K562 (cell line): Measurements from ENCODE around the gene MFSD11. TPM values are rescaled to one million over a fixed set of nuclear protein-coding genes. Genes with fewer than 3 reads are reported as not detected.

Experiments
- ATAC-seq: fragments of 200-7000 bp; cut with Tn5 transposase; 3 replicates; pipeline ENCODE4 v1.9.1; 2020; ENCODE audit warnings: moderate library complexity
- BruUV-seq: library from RNA; stranded (reverse); fragments of 400-500 nt; replicated peaks from 2 replicates; lab custom pipeline; 2021; lab: Mats Ljungman, UMichigan
- CTCF ChIA-PET: fragments of 300-600 bp; formaldehyde crosslinking; extraction: SDS; loops from one replicate; lab custom pipeline; 2021; ENCODE audit warnings: low intra/inter-chr PET ratio; lab: Yijun Ruan, JAX
- POLR2A ChIA-PET: fragments of 300-600, 350-650 bp; sonication (Branson Sonifier 250); formaldehyde crosslinking; extraction: SDS; loops from one replicate; lab custom pipeline; 2021; ENCODE audit warnings: antibody characterized with exemption, inconsistent platforms; lab: Yijun Ruan, JAX
- DNase-seq, 4 experiments: peaks; one replicate each; pipeline versions ENCODE4 v3.0.0 to v3.0.0-alpha.2; 2011 to 2018; ENCODE audit warnings: low spot score in 3 of 4, mixed read lengths in 3 of 4; ENCODE audit errors: extremely low read depth in 1 of 4
- FAIRE-seq: peaks from 2 replicates; lab custom pipeline; 2011; peaks lifted over from hg19 to GRCh38; lab: Jason Lieb, UNC
- H2AFZ ChIP-seq: 2 replicates; pipeline ENCODE4 v1.6.0; 2011; ENCODE audit warnings: low read depth, low read length, control low read depth, inconsistent platforms
- H3K27ac ChIP-seq: fragments of 200-600 bp; 3 replicates; pipeline ENCODE4 v1.8.0; 2011; ENCODE audit warnings: low read depth, mild to moderate bottlenecking, control low read depth, inconsistent platforms, low read length, moderate library complexity, mixed read lengths; ENCODE audit errors: extremely low read depth
- H3K27me3 ChIP-seq, 2 experiments: fragments of 300-600 bp in 1 of 2; 2 replicates in 1 of 2; 3 replicates in 1 of 2; pipeline versions ENCODE4 v1.6.0 to v1.8.0; 2011; ENCODE audit warnings: inconsistent platforms in 2 of 2, low read length in 2 of 2, mild to moderate bottlenecking in 1 of 2, mixed read lengths in 1 of 2, moderate library complexity in 1 of 2; ENCODE audit not compliant: control insufficient read depth in 2 of 2, insufficient read depth in 2 of 2
- H3K36me3 ChIP-seq: fragments of 300-600 bp; 3 replicates; pipeline ENCODE4 v1.8.0; 2011; ENCODE audit warnings: mild to moderate bottlenecking, low read length, inconsistent platforms; ENCODE audit not compliant: control insufficient read depth, insufficient read depth
- H3K4me1 ChIP-seq, 2 experiments: fragments of 200-600 bp in 1 of 2; replicated peaks in 1 of 2; 2 replicates in 1 of 2; 3 replicates in 1 of 2; pipeline versions ENCODE4 v1.5.1 to v1.8.0; 2011; ENCODE audit warnings: inconsistent platforms in 2 of 2, low read length in 2 of 2, mild to moderate bottlenecking in 1 of 2, mixed read lengths in 1 of 2, moderate library complexity in 1 of 2; ENCODE audit not compliant: control insufficient read depth in 2 of 2, insufficient read depth in 2 of 2
- H3K4me2 ChIP-seq: 2 replicates; pipeline ENCODE4 v1.6.1; 2011; ENCODE audit warnings: low read length, control low read depth, inconsistent platforms, mixed read lengths; ENCODE audit not compliant: insufficient read depth
- H3K4me3 ChIP-seq: fragments of 200-600 bp; sonication (generic), shearing (Covaris generic); 2 replicates; pipeline ENCODE4 v1.5.1; 2016; ENCODE audit warnings: control low read depth, inconsistent platforms
- H3K79me2 ChIP-seq: fragments of 200-600 bp; 3 replicates; pipeline ENCODE4 v1.8.0; 2011; ENCODE audit warnings: low read length, inconsistent platforms; ENCODE audit not compliant: control insufficient read depth, insufficient read depth
- H3K9ac ChIP-seq, 2 experiments: 2 replicates each; pipeline versions ENCODE4 v1.6.0 to v1.6.1; 2011; ENCODE audit warnings: low read depth in 2 of 2, low read length in 2 of 2, control low read depth in 1 of 2, inconsistent platforms in 1 of 2, mild to moderate bottlenecking in 1 of 2, mixed read lengths in 1 of 2; ENCODE audit not compliant: insufficient read depth in 1 of 2
- H3K9me1 ChIP-seq: one replicate; pipeline ENCODE4 v1.6.0; 2011; ENCODE audit warnings: inconsistent platforms, mild to moderate bottlenecking, low read length, moderate library complexity; ENCODE audit not compliant: control insufficient read depth, insufficient read depth
- H3K9me3 ChIP-seq: replicated peaks from 2 replicates; pipeline ENCODE4 v1.5.1; 2011; ENCODE audit warnings: low read depth, low read length, inconsistent platforms; ENCODE audit not compliant: control insufficient read depth, insufficient read depth
- H4K20me1 ChIP-seq: replicated peaks from 2 replicates; pipeline ENCODE4 v1.6.1; 2011; ENCODE audit warnings: low read length, inconsistent platforms, mixed read lengths; ENCODE audit not compliant: control insufficient read depth, insufficient read depth
- CUX1 ChIP-seq: fragments of 200-800 bp; sonication (Bioruptor generic); IDR thresholded peaks from 2 replicates; pipeline ENCODE4 v1.6.1; 2016; ENCODE audit warnings: missing genetic modification characterization, missing compliant biosample characterization
- EP300 ChIP-seq: IDR thresholded peaks from 2 replicates; pipeline ENCODE4 v1.6.1; 2012; ENCODE audit warnings: low read length, improper control_type of control experiment
- ESRRA ChIP-seq: fragments of 450-650 bp; IDR thresholded peaks from 2 replicates; pipeline ENCODE4 v1.6.1; 2014; ENCODE audit warnings: low read depth, mild to moderate bottlenecking, moderate library complexity, borderline replicate concordance
- RERE ChIP-seq: sonication (generic); formaldehyde crosslinking; IDR thresholded peaks from 2 replicates; pipeline ENCODE4 v1.8.0; 2023; ENCODE audit warnings: missing genetic modification reagents, mild to moderate bottlenecking, borderline replicate concordance
- ZNF12 ChIP-seq: sonication (generic); formaldehyde crosslinking; IDR thresholded peaks from 2 replicates; pipeline ENCODE4 v1.4.0; 2020; ENCODE audit warnings: mild to moderate bottlenecking, missing genetic modification reagents
- WGBS: fragments of 100-300 bp; shearing (Covaris generic); methylation state at CpG from one replicate; pipeline ENCODE4 v1.1.6; 2016; ENCODE audit warnings: low coverage, mixed read lengths; ENCODE audit not compliant: insufficient coverage; ENCODE audit errors: missing lambda C conversion rate; 5-methylcytosine and 5-hydroxymethylcytosine counted together
- in situ Hi-C: fragments of 300-500 bp; cut with MboI; formaldehyde crosslinking; loops from 4 replicates; pipeline ENCODE4 v1.15.0; 2018; ENCODE audit warnings: inconsistent platforms, mixed read lengths
- intact Hi-C: fragments of 100-400 bp; cut with micrococcal nuclease; formaldehyde crosslinking; loops from 2 replicates; pipeline ENCODE4 v1.14.2; 2022
- polyA plus RNA-seq, 8 experiments: library from polyadenylated mRNA; depleted of rRNA in 4 of 8; stranded (reverse) in 5 of 8; unstranded in 3 of 8; fragments of >200 nt; fragmentation: Nextera tagmentation in 2 of 8; fragmentation: Illumina TruSeq in 1 of 8; extraction: Ambion mirVana in 2 of 8; extraction: Trizol in 1 of 8; gene quantifications; 2 replicates each; pipeline versions ENCODE4 v1.2.1 to v1.2.3, GENCODE V29; 2011 to 2014; ENCODE audit warnings: inconsistent platforms in 1 of 8, missing spikeins in 1 of 8
- total RNA-seq, 7 experiments: library from RNA; depleted of rRNA in 6 of 7; stranded (reverse); fragments of >200 nt in 6 of 7; fragmentation: Illumina TruSeq in 2 of 7; extraction: Trizol in 2 of 7; gene quantifications; 2 replicates each; pipeline versions ENCODE4 v1.2.1 to v1.2.3, GENCODE V29; 2011 to 2021; ENCODE audit warnings: low replicate concordance in 1 of 7

Gene MFSD11
- total and polyA plus RNA-seq, 9 of the 15 experiments (the other 6 are each of a cell fraction or from before 2014, with no cell fraction given), result 14.4 to 24.5 (median 19.9) TPM

- CTCF ChIA-PET, result no interaction called here
- in situ Hi-C loops, result no loop called here
- TF ChIP-seq RERE (CRISPR knock-in tag) (no peak), ZNF12 (CRISPR knock-in tag) (no peak), CUX1 (no peak), ESRRA (no peak), EP300 (no peak)
Observed at GRCh38 chr17:76820039-76820438, 82.1 kb downstream of the MFSD11 start.

More at GRCh38 chr17:76820039-76820438, 82.1 kb downstream of the MFSD11 start:
- no peaks in the 10 kb centered on the region for H3K9me1 ChIP-seq
- no TSS peak for BruUV-seq
- DNase-seq, result no peak
- no peak for FAIRE-seq
- no peaks in the 10 kb centered on the region for H3K79me2 ChIP-seq
- no peak overlapping the region for H3K9ac ChIP-seq
- intact Hi-C loops, result no loop called here
- no peaks in the 10 kb centered on the region for H3K9me3 ChIP-seq
- no peak overlapping the region for H2AFZ ChIP-seq
- POLR2A ChIA-PET, result no interaction called here
- H3K4me1 ChIP-seq, result peaks cover 0 to 4% of the 10 kb centered on the region in 2 experiments; a peak in 1 of 5 replicates
- H3K27me3 ChIP-seq, result peaks cover 7 to 48% of the 10 kb centered on the region in 2 experiments; a peak in 4 of 5 replicates
- H3K4me3 ChIP-seq, result no peak overlapping the region
- WGBS, result 14% methylated on average over 1 of the region's 1 CpG
- H4K20me1 ChIP-seq, result no peaks in the 10 kb centered on the region
- H3K36me3 ChIP-seq, result no peaks in the 10 kb centered on the region
- no peak for ATAC-seq
- H3K4me2 ChIP-seq, result no peak overlapping the region
- H3K27ac ChIP-seq, result no peak overlapping the region
